Mononuclear cell (primary cell): ENCODE measurements around the gene AMMECR1. TPM values are rescaled to one million over a fixed set of nuclear protein-coding genes. Genes with fewer than 3 reads are reported as not detected.
"Not testable (repeated sequence)": the region's sequence is repeated elsewhere in the genome, so short reads cannot be mapped to it uniquely, and the experiment has no call there.

Experiments
- H3K27me3 ChIP-seq: 2 replicates; pipeline ENCODE4 v1.6.0; 2011; ENCODE audit warnings: low read length, control low read depth; ENCODE audit not compliant: insufficient read depth
- H3K4me1 ChIP-seq: 2 replicates; pipeline ENCODE4 v1.5.1; 2011; ENCODE audit warnings: mild to moderate bottlenecking, low read length, control low read depth; ENCODE audit not compliant: insufficient read depth
- H3K4me3 ChIP-seq: 2 replicates; pipeline ENCODE4 v1.5.1; 2011; ENCODE audit warnings: mild to moderate bottlenecking, low read length, moderate library complexity
- H3K9me3 ChIP-seq: 2 replicates; pipeline ENCODE4 v1.5.1; 2011; ENCODE audit warnings: low read depth, mild to moderate bottlenecking, control low read depth, low read length
- total RNA-seq: library from RNA; depleted of rRNA; stranded (reverse); fragments of >200 nt; gene quantifications from one replicate; pipeline ENCODE4 v1.2.3, GENCODE V29; 2012

AMMECR1 gene
- total RNA-seq, result 14.1 TPM

GRCh38 chrX:110317820-110318663 is at the start of gene AMMECR1:
TSS of gene AMMECR1 (minus strand) at chrX:110318085. CDS start at chrX:110318071, 14 bp downstream.
- H3K9me3 ChIP-seq, result no peaks in the 10 kb centered on the region
- H3K4me3 ChIP-seq, result peak within 1 kb of the TSS; percentile 62
- H3K4me1 ChIP-seq, result peaks cover 5% of the 10 kb centered on the region
- H3K27me3 ChIP-seq, result no peaks in the 10 kb centered on the region

DNA sequence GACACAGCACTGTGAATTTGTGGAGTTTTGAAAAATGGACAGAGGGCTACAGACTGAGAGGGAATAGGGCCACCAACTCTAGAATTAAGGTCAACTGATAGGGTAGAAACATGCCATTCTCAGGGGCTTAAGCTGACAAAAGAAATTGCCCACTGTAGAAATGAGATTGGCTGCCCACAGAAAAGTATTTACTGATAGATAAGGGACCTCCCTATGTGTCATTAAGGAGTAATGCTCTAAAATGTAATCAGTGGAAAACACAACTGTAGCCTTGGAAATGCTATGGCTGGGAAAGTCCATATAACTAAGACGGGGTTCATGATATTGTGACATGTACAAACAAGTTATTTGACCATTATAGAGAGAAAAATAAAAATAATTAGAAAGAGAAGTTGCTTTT is 45.4 kb upstream of the AMMECR1 start:
- H3K27me3 ChIP-seq, result no peaks in the 10 kb centered on the region
- H3K9me3 ChIP-seq, result no peaks in the 10 kb centered on the region
- H3K4me1 ChIP-seq, result no peaks in the 10 kb centered on the region
- H3K4me3 ChIP-seq, result no peak overlapping the region

GRCh38 chrX:110359273-110359672 is 41.4 kb upstream of the AMMECR1 start:
- no peaks in the 10 kb centered on the region for H3K27me3 ChIP-seq
- H3K4me3 ChIP-seq, result no peak overlapping the region
- no peaks in the 10 kb centered on the region for H3K9me3 ChIP-seq
- no peaks in the 10 kb centered on the region for H3K4me1 ChIP-seq

DNA sequence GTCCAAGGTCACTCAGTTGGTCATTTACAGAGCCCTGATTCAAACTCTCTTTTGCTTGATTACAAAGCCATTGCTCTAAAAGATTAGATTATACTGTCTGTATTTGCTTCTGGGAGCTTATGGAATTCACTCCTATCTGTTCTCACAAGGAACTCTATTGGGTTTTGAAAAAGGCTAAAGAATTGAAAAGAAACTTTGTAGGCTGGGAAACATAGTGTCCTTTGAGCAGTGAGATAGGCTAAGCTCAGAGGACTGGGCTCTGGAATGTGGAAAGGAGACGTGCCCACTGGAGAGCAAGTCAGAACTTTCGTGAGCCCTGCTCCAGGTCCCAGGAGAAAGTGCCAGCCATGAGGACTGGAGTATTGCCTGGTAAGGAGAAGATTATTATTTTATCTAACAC is 40.7 kb upstream of the AMMECR1 start, which contains the start of gene RTL9:
Gene RTL9, plus strand, starts transcription at position 301 of the 400 bp plus-strand sequence. CDS start 91,770 bp downstream, outside the sequence.
- Histone ChIP-seq H3K9me3 (no peaks in the 10 kb centered on the region), H3K4me3 (no peak within 1 kb of the TSS), H3K27me3 (no peaks in the 10 kb centered on the region), H3K4me1 (no peaks in the 10 kb centered on the region)

DNA sequence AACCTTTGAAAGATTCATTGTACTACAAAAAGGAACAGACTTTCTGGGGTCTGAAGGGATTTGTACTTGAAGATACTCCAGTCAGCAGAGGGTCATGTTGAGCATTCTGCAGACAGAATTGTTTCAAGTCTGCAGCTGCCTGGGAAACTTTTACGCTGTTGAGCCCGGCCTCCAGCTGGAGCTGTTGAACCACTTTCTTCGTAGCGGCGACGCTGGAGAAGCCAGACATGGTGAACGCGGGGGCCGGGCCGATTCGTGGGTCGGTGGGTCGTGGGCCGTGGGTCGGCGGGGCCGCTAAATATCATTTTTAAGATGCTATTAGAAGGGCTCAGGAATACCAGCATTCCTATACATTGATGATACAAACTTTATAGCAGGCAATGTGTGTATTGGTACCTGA is 28.8 kb upstream of the AMMECR1 start:
- H3K27me3 ChIP-seq, result no peaks in the 10 kb centered on the region
- H3K9me3 ChIP-seq, result no peaks in the 10 kb centered on the region
- H3K4me1 ChIP-seq, result no peaks in the 10 kb centered on the region
- no peak overlapping the region for H3K4me3 ChIP-seq

DNA sequence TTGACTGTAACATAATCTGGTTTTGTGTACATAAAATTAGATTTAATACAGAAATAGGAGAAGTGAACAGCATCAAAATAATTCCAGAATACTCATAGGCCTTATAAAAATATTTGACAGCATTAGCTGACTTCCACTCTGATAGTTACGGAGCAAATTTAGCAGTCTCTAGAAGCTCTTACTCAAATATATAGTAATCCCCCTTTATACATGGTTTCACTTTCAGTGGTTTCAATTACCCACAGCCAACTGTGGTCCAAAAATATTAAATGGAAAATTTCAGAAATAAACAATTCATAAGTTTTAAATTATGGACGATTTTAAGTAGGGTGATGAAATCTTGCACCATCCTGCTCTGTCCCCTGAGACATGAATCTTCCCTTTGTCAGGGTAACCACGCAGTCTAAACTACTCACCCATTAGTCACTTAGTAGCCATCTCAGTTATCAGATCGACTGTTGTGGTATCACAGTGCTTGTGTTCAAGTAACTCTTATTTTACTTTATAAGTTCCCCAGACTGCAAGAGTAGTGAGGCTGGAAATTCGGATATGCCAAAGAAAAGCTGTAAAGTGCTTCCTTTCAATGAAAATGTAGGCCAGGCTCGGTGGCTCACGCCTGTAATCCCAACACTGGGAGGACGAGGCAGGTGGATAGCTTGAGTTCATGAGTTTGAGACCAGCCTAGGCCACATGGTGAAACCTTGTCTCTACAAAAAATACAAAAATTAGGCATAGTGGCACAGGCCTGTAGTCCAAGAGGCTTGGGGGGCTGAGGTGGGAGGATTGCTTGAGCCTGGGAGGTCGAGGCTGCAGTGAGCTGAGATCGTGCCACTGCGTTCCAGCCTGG is 23.5 kb upstream of the AMMECR1 start:
- Histone ChIP-seq H3K4me1 (no peaks in the 10 kb centered on the region), H3K27me3 (no peaks in the 10 kb centered on the region), H3K9me3 (no peaks in the 10 kb centered on the region), H3K4me3 (no peak overlapping the region)

DNA sequence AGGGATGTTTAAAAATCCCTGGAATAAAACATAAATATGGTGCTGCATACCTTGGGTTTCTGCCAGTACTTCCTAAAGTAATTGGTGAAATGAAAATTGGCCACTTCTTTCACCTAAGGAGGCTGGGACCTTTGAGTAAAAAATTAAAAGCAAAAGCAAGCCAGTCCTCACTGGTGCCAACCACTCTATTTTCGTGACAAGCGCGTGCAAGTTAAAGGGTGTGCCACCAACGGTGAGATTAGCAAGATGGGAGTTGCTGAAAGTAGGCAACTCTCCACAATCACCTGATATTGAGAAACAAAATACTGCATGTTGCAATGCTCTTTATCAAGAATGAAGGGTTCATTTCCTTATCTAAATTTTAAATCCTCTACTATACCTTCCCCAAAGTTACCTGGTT is 21.1 kb upstream of the AMMECR1 start:
- no peaks in the 10 kb centered on the region for H3K9me3 ChIP-seq
- H3K4me3 ChIP-seq, result no peak overlapping the region

GRCh38 chrX:110333458-110333857 is 15.6 kb upstream of the AMMECR1 start:
- H3K4me1 ChIP-seq, H3K27me3 ChIP-seq, H3K4me3 ChIP-seq, H3K9me3 ChIP-seq: not testable (repeated sequence)

More for the DNA sequence above, 21.1 kb upstream of the AMMECR1 start:
- Histone ChIP-seq H3K27me3 (no peaks in the 10 kb centered on the region), H3K4me1 (no peaks in the 10 kb centered on the region)

DNA sequence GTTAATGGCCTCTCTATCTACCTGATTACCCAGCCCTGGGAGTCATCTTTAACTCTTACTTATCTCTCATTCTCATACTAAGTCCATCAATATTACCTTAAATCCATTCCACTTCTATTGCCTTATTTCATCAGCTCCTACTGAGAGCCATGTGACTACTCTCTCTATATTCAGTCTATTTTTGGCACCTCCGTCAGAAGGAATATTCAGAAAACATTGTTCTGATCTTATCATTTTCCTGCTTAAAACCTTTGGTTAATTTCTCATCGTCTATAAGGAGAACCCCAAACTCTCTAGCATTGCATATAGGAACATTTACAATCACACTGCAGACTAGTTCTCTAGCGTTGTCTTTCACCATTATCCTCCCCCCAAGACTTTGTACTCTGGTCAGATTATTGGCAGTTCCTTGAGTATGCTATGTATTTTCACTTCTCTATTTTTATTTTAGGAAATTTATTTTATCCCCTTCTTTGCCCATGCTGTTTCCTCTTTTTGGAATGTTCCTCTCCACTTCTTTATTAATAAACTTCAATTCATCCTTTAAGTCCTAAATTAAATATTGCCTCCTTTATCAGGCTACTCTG is 13.7 kb upstream of the AMMECR1 start:
- Histone ChIP-seq H3K4me3 (no peak overlapping the region), H3K9me3 (no peaks in the 10 kb centered on the region), H3K27me3 (no peaks in the 10 kb centered on the region), H3K4me1 (peaks cover 13% of the 10 kb centered on the region)

- H3K27me3 ChIP-seq, H3K9me3 ChIP-seq, H3K4me3 ChIP-seq: not testable (repeated sequence)
- peaks cover 13% of the 10 kb centered on the region for H3K4me1 ChIP-seq
These were observed 10.7 kb upstream of the AMMECR1 start for GRCh38 chrX:110328613-110329012.

DNA sequence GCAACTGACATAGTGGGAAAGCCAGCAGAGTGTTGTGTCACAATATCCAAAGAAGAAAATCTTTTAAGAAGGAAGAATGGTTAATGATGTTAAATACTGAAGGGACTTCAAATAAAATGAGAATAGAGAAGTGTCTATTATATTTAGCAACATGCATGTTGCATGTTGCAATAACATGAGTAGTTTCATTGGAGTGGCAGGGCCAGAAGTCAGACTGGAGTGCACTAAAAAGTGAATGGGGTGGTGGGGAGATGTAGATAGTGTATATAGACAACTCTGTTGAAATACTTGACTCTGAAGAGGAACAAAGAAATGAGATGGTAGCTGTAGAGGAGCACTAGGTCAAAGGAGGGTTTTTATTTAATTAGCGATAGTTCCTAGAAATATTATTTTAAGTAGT is 9.5 kb upstream of the AMMECR1 start:
- H3K9me3 ChIP-seq, result no peaks in the 10 kb centered on the region
- H3K27me3 ChIP-seq, result no peaks in the 10 kb centered on the region
- H3K4me3 ChIP-seq, result no peak overlapping the region
- peaks cover 13% of the 10 kb centered on the region for H3K4me1 ChIP-seq

GRCh38 chrX:110326712-110327111 is 8.8 kb upstream of the AMMECR1 start:
- Histone ChIP-seq H3K4me1 (peaks cover 13% of the 10 kb centered on the region), H3K27me3 (no peaks in the 10 kb centered on the region), H3K9me3 (no peaks in the 10 kb centered on the region), H3K4me3 (no peak overlapping the region)

GRCh38 chrX:110322603-110323002 is 4.7 kb upstream of the AMMECR1 start:
- no peaks in the 10 kb centered on the region for H3K9me3 ChIP-seq
- no peaks in the 10 kb centered on the region for H3K27me3 ChIP-seq
- no peak overlapping the region for H3K4me3 ChIP-seq
- peaks cover 8% of the 10 kb centered on the region for H3K4me1 ChIP-seq

- peaks cover 5% of the 10 kb centered on the region for H3K4me1 ChIP-seq
- H3K9me3 ChIP-seq, result no peaks in the 10 kb centered on the region
- no peaks in the 10 kb centered on the region for H3K27me3 ChIP-seq
- H3K4me3 ChIP-seq, result no peak overlapping the region
These were observed 3.8 kb upstream of the AMMECR1 start for GRCh38 chrX:110321670-110322069.

DNA sequence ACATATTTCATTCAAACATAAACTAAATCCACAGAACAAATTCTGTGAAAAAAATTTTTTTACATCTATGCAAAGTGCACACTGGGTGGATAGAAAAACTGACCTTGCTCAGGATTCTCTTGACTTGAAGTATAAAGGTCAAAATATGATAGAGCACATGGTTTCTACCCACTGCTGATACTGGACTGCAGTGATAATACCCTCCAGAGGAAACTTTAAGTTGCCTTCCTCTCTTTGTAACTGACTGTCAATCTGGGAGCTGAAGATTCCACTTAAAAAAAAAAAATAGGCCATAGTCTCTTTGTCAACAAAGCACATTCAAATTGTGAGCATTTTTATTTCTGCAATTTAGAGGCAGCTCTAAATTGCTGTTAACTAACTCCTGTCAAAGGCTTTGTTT is 3.2 kb upstream of the AMMECR1 start:
- H3K4me1 ChIP-seq, result peaks cover 5% of the 10 kb centered on the region
- H3K9me3 ChIP-seq, result no peaks in the 10 kb centered on the region
- H3K27me3 ChIP-seq, result no peaks in the 10 kb centered on the region
- no peak overlapping the region for H3K4me3 ChIP-seq
